HG03439 (cell line): ENCODE results near the gene NINJ2.

ENCODE experiments used
- ATAC-seq: cut with Tn5 transposase; IDR thresholded peaks from one replicate; pipeline ENCODE4 v1.9.1; 2021; ENCODE audit warnings: mild to moderate bottlenecking, moderate library complexity; ENCODE audit not compliant: unreplicated experiment

NINJ2 gene

DNA sequence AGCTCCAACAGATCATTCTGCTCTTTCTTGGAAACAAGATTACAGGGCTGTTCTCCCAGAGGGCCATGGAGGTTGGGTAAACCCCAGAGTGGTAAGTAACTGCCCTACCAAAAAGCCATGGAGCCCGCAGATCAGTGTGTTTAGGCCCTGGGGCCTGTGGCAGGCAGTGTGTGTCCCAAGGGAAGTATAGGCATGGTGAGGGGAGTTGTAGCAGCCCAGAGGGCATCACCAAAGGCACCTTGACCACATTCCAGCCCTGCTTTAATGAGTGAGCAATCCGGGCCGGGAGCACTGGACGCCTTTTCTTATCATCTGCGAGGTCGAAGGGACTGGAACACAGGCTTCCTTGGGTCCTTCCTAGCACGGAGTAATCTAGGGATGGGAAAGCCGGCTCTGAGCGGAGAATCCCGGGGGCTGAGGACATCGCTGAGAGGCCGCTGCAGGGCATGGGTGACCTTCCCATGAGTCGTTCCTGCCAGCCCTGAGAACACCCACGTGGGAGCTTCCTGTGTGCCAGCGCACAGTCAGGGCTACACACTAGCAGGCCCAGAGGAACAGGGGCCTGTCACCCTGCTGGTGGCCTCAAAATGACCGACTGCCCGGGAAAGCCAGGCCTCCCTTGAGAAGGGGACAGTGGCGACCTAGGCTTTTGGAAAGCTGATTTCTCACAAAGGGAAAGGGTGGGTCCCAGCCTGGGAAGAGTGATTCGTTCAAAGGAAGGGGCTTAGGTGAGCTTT, 91.3 kb downstream of the NINJ2 start:
- ATAC-seq, result no peak

DNA sequence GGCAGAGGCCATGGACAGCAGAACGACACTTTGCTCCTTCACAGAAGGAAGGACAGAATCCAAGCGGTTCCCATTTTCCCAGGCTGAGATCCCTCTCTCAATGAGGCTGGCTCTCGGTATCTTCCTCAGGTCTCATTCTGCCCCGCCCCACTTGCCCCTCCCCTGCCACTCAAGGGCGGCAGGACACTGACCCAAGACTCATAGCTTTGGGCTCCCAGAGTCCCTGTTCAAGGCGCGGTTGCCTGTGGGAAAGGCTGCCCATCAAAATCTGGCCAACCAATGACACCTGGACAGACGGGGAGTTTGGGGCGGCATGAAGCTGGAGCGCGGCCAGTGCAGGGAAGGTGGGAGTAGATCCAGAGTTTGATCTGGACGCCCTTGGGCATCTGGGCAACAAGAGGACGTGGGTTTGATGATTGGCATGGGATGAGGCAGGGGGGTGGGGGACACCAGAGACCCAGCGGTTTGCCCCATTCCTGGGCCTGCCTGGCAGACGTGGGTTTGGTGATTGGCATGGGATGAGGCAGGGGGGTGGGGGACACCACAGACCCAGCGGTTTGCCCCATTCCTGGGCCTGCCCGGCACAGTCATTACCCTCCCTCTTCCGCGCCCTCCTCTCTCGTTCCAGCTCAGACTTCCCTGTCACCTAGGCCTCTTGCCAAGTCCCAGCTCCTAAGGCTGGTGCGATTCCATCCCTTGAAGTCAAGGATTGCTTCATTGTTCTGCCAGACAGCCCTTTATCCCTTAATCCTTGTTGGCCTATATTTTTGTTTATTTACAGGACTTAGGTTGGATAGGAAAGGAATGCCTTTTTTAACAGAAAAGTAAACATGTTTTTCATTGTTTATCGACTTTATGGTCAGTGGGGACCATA, 92.1 kb downstream of the NINJ2 start:
- ATAC-seq, result no peak

DNA sequence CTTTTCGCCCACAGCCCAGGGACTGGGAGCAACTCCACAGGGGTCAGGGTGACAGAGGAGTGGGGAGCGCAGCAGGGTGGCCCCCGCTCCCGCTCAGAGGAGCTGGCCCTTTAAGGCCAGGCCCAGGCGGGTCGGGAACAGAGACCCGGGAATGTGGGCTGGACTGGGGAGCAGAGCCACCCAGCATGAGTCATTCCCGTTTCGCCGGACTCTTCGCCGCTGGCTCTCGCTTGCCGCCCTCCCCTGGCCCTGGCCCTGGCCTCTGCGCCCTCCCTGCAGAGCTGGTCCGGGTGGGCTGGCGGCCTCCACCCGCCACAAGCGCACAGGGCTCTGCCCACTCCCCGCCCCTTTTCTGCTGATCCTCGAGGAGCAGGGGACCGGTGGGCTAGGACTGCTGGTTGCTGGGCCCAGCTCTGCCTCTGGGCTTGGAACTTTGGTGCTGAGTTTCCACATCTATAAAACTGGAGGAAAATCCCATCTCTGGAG, 92.8 kb downstream of the NINJ2 start:
- ATAC-seq, result no peak

- no peak for ATAC-seq
Observed at GRCh38 chr12:569803-570434, 93.3 kb downstream of the NINJ2 start.

DNA sequence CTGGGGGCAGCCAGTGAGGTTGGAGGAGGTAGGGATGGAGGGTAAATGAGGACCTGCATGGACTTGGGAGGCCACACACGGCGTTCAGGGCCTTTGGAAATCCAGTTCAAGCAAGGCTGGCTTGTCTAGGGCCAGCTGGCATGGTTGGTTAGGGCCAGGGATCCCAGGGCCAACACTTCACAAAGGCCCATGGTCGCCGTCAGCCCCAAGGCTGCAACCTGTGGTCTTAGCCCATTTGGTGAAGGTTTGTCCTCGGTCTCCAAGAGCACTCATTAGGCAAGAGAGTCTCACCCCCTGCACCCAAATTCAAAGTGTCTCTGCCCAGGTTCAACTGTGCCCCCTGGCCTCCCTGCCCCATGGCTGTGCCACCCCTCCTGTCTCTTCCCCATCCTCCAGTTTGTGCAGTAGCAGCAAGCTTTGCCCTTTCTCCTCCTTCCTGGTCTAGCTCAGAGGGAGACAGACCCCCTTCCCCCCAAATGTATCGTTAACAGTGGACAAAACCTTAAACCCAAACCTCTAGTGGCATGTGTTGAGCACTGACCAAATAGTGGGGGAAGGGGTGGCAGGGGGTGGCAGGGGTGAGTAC, 94.1 kb downstream of the NINJ2 start:
- no peak for ATAC-seq

DNA sequence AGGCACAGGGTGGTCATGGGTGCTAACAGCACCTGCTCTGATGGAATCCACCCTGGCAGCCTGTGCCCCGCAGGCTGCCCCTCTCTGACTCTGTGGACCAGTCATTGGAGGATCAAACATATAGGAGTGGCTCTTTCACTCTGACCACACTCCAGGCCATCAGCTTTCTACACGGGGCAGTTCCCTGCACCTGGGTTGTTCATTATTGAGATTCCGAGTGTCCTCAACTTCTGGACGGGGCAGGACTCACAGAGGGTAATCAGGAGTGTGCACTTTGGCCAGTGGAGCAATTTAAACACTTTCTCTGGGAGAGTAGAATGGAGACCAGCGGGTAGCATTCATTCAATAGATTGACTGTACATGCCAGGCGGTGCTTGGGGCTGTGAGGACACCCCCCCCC, 94.8 kb downstream of the NINJ2 start:
- ATAC-seq, result no peak

DNA sequence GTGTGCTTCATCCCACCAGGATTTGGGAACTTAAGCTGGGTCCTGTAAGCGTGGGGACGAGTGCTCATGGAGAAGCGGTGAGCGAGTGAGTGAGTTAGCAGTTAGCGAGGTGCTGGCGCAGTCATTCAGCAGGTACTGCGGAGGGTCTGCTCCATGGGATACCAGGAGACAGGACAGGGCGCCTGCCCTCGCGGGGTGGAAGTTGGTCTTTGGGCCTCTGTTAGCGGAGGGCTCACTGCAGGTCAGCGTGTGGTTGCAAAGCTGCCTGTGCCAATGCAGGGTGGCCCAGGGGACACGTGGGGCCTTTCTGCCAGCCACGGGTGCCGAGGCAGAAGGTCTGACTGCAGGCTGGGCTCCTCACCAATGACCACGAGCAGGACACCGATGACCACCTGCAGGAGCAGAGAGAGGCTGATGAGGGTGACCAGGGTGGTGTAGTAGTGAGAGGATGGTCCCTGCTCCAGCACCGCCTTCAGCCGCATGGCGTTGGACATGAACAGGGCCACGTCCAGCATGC, 97.6 kb downstream of the NINJ2 start:
- no peak for ATAC-seq

DNA sequence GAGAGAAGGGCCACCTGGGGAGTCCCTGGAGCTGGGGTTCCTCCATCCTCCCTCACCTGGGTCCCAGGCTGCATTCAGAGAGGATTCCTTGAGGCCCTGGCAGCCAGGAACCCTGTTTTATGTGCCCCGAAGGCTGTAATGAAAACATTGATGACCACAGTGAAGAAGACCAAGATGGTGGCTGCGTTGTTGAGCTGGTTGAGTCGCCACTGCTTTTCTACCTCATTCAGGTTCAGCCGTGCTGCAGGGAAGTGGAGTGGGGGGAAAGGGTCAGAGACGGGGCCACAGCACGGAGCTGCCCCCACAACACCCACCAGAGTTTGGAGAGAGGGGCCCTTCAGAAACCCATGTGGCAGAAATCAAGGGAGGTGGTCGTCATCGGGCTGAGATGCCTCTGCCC, 98.1 kb downstream of the NINJ2 start:
- no peak for ATAC-seq

- no peak for ATAC-seq
Observed at GRCh38 chr12:563787-564298, 99.4 kb downstream of the NINJ2 start.

GRCh38 chr12:563250-563781, 99.9 kb downstream of the NINJ2 start:
- ATAC-seq, result no peak

GRCh38 chr12:562634-563033, 100.6 kb downstream of the NINJ2 start:
- no peak for ATAC-seq

DNA sequence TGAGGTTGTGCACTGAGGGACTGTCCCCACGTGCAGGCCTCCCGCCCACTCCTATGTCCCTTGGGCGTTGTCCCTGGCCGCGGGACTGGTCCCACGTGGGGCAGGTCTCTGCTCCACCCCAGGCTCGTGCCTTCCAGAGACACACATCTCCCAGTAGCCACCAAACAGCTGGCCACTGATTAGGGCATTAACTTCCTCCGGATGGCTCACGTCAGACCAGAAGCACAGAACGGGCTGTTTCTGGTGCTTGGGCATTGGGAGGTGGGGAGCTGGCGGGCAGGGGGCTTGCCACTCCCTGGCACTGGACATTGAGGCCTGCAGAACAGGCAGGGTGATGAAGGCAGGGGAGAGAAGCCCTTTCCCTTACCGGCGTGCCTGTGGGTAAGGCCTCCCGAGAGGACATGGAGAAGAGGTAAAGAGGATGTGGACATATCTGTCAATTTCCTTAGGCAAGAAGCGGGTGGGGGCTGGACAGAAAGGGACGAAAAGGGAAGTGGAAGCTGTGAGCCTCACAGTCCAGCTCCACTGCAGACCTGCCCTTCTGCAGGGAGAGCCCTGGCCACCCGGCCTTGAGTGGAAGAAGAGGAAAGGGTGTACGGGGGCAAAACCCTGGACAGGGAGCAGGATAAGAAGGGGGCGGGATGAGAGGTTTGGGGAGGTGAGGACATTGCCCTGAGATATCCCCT, 101.2 kb downstream of the NINJ2 start:
- ATAC-seq, result no peak

GRCh38 chr12:561391-561705, 101.9 kb downstream of the NINJ2 start:
- ATAC-seq, result no peak

- no peak for ATAC-seq
Observed at GRCh38 chr12:560691-561390, 102.4 kb downstream of the NINJ2 start.

DNA sequence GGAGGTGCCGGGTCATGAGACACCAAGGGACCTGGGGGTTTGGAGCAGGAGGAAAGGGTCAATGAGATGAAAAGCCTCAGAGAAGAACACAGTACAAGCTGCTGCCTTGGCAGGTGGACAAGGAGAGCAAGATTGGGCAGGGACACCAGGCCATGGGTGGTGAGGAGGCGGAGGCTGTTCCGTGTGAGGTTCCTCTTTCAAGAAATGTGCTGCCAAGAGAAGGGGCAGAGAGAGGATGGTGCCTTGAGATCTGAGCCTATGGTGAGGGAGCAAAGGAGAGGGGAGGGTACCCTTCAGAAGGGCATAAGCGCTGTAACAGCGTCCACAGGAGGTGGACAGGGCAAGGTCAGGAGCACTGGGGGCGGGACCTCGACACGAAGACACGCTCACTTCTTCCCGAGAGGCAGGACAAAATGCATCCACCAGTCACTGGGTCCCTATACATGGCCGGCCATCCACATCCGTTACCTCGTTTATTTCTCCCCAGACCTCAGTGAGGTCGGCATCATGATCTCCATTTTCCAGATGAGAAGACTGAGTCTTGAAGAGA, 103.3 kb downstream of the NINJ2 start:
- no peak for ATAC-seq

DNA sequence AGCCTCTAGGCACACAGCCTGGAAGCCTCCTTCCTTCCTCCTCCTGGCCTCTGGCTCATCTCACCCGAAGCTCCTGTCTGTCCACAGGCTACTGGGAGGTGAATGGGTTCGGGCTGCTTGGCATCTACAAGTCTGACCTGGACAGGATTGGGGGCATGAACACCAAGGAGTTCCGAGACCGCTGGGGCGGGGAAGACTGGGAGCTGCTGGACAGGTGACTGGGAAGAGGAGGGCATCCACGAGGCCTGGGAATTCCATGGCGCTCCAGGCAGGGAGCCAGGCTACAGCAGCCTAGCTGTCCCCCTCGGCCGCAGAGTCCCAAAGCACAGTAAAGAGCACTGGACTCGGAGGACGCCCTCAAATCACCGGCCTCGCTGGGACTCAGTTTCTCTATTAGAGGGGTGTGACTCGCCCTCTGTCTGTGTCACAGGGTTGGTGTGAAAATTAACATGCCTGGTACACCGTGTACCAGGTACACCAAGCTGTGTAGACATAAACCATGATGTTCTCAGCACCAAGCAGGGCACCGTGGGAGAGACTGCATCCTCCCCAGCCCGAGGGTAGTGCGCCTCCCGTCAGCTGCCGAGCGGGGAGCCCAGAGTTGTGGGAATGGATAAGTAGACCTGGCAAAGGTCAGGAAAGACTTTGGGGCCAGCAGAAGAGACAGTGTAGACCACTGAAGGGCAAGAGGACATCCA, 103.9 kb downstream of the NINJ2 start:
- ATAC-seq, result no peak

DNA sequence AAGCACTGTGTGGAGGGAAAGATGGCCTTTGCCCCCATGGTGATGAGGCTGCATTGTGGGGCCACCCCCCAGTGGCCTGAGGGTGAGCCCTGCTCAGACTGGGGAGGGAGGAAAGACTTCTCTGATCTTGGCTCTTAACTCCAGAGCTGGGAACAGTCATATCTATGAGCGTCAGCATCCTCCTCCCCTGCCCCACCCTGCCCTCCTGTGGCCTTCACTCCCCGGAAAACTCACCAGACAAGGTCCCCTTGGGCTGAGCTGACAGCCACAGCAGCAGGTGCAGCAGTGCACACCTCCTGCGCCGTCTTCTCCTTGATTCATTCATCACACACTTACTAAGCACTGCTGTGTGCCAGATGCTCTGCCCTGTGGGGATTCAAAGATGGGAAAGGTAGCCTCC, 104.7 kb downstream of the NINJ2 start:
- ATAC-seq, result no peak

DNA sequence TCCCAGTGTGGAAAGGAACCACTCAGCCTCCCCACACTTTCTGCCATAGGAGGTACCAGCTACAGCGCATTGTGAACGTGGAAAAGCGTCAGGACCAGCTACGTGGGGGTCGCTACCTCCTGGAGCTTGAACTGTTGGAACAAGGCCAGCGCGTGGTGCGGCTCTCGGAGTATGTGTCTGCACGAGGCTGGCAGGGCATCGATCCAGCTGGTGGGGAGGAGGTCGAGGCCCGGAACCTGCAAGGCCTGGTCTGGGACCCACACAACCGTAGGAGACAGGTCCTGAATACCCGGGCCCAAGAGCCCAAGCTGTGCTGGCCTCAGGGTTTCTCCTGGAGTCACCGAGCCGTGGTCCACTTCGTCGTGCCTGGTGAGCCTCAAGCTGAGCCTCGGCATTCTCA, 106.7 kb downstream of the NINJ2 start:
- ATAC-seq, result no peak

DNA sequence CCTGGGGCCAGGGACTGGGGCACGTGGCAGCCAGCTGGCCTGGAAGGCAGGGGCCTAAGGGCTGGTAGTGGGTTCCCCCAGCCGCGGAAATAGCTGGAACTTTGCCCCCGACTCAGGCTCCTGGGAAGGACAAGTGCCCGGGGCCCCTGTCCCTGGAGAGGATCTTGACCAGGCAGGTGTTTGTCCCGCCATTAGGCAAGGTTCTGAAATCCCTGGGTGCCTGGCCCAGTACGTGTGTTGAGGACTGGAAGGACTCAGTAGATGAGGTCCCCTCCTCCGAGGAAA, 109.3 kb downstream of the NINJ2 start:
- ATAC-seq, result no peak
